A673 (cell line): ENCODE results near the gene DIP2B. TPM values are rescaled to one million over a fixed set of nuclear protein-coding genes. Genes with fewer than 3 reads are reported as not detected.
A peak's percentile ranks its signal among the peaks of the same experiment; 100 is the strongest.

Experiments
- BruUV-seq: library from RNA; stranded (reverse); fragments of 400-500 nt; replicated peaks from 2 replicates; lab custom pipeline; 2021; lab: Mats Ljungman, UMichigan
- CTCF ChIA-PET: fragments of 300-600 bp; sonication (Branson Sonifier 250); formaldehyde crosslinking; loops from one replicate; lab custom pipeline; 2022; ENCODE audit warnings: antibody characterized with exemption; lab: Charles Lee
- POLR2A ChIA-PET: fragments of 300-600 bp; sonication (Branson Sonifier 250); formaldehyde crosslinking; loops from one replicate; lab custom pipeline; 2022; ENCODE audit warnings: antibody characterized with exemption; ENCODE audit not compliant: low non-redundant PET; lab: Charles Lee
- DNase-seq: peaks from one replicate; pipeline ENCODE4 v3.0.0-alpha.2; 2015; ENCODE audit warnings: low spot score
- H3K27ac ChIP-seq: fragments of 200-600 bp; sonication (generic); 2 replicates; pipeline ENCODE4 v1.5.1; 2016; ENCODE audit warnings: mixed run types, low read depth, mild to moderate bottlenecking, mixed read lengths, antibody characterized with exemption, low read length; ENCODE audit not compliant: poor library complexity, severe bottlenecking
- H3K27me3 ChIP-seq: fragments of 200-600 bp; sonication (generic); replicated peaks from 2 replicates; pipeline ENCODE4 v1.6.1; 2017; ENCODE audit warnings: mixed run types, low read depth, mild to moderate bottlenecking, mixed read lengths, antibody characterized with exemption, low read length; ENCODE audit not compliant: insufficient read depth, poor library complexity
- H3K36me3 ChIP-seq: fragments of 200-600 bp; sonication (generic); 2 replicates; pipeline ENCODE4 v1.6.1; 2016; ENCODE audit warnings: mixed run types, mild to moderate bottlenecking, mixed read lengths, antibody characterized with exemption, low read length; ENCODE audit not compliant: insufficient read depth, poor library complexity, severe bottlenecking
- H3K4me1 ChIP-seq: fragments of 200-600 bp; sonication (generic); 2 replicates; pipeline ENCODE4 v1.6.1; 2017; ENCODE audit warnings: mixed run types, mild to moderate bottlenecking, mixed read lengths, antibody characterized with exemption, low read length; ENCODE audit not compliant: insufficient read depth, poor library complexity, severe bottlenecking
- H3K4me3 ChIP-seq: fragments of 200-600 bp; sonication (generic); 2 replicates; pipeline ENCODE4 v1.5.1; 2016; ENCODE audit warnings: low read depth, mixed run types, mild to moderate bottlenecking, mixed read lengths, low read length; ENCODE audit not compliant: poor library complexity, severe bottlenecking
- H3K9me3 ChIP-seq: fragments of 200-600 bp; sonication (generic); 2 replicates; pipeline ENCODE4 v1.6.1; 2016; ENCODE audit warnings: mixed run types, low read depth, mild to moderate bottlenecking, mixed read lengths, antibody characterized with exemption, low read length; ENCODE audit not compliant: poor library complexity, severe bottlenecking
- CTCF ChIP-seq: fragments of 300-800, 200-600 bp; sonication (generic); conservative IDR thresholded peaks from 2 replicates; pipeline ENCODE4 v1.5.1; 2017; ENCODE audit warnings: low read depth, mild to moderate bottlenecking, antibody characterized with exemption, low read length, moderate library complexity, mixed read lengths
- EZH2 ChIP-seq: fragments of 200-600 bp; sonication (generic); IDR thresholded peaks from 2 replicates; pipeline ENCODE4 v1.6.1; 2017; ENCODE audit warnings: borderline replicate concordance, low read depth, mild to moderate bottlenecking, mixed read lengths, antibody characterized with exemption, low read length; ENCODE audit not compliant: poor library complexity, severe bottlenecking
- intact Hi-C: fragments of 100-400 bp; cut with micrococcal nuclease; formaldehyde crosslinking; loops from one replicate; pipeline ENCODE4 v1.10.0; 2022; ENCODE audit not compliant: unreplicated experiment
- total RNA-seq: library from RNA; stranded (reverse); gene quantifications from 2 replicates; pipeline ENCODE4 v1.2.3, GENCODE V29; 2021

DIP2B gene
- total RNA-seq, 1 experiment from 2014 or later = 40.5 TPM

GRCh38 chr12:50612882-50613281 lies 108.1 kb downstream of the DIP2B start:
- intact Hi-C loops = no loop called here
- H3K27me3 ChIP-seq = no peaks in the 10 kb centered on the region
- peak overlapping the region; percentile 73 for H3K27ac ChIP-seq
- no peak for TF ChIP-seq CTCF
- TF ChIP-seq EZH2 = no peak
- DNase-seq = no peak
- H3K4me3 ChIP-seq = no peak overlapping the region
- POLR2A ChIA-PET = no interaction called here
- BruUV-seq = no TSS peak
- peaks cover 71% of the 10 kb centered on the region for H3K4me1 ChIP-seq
- CTCF ChIA-PET = no interaction called here
- H3K36me3 ChIP-seq = no peaks in the 10 kb centered on the region
- no peaks in the 10 kb centered on the region for H3K9me3 ChIP-seq

- Histone ChIP-seq H3K27me3 (no peaks in the 10 kb centered on the region), H3K36me3 (no peaks in the 10 kb centered on the region), H3K27ac (peak overlapping the region; percentile 73), H3K9me3 (no peaks in the 10 kb centered on the region), H3K4me3 (no peak overlapping the region), H3K4me1 (peaks cover 71% of the 10 kb centered on the region)
- DNase-seq = no peak
- TF ChIP-seq CTCF (no peak), EZH2 (no peak)
- BruUV-seq = no TSS peak
- CTCF ChIA-PET = no interaction called here
- POLR2A ChIA-PET = interaction anchor here (0.6 kb wide), 1 partner anchor 1482 kb away, joined by 4 read pairs; the partner anchor contains the start of gene TUBA1B
- intact Hi-C loops = no loop called here
These were observed 108.7 kb downstream of the DIP2B start for GRCh38 chr12:50613463-50613862.

GRCh38 chr12:50614167-50614759 lies 109.5 kb downstream of the DIP2B start:
- TF ChIP-seq CTCF = no peak
- no peak for TF ChIP-seq EZH2
- peak overlapping the region; percentile 73 for H3K27ac ChIP-seq
- peak; percentile 85 for DNase-seq
- BruUV-seq = no TSS peak
- no peak overlapping the region for H3K4me3 ChIP-seq
- H3K27me3 ChIP-seq = no peaks in the 10 kb centered on the region
- ChIA-PET CTCF (no interaction called here), POLR2A (no interaction called here)
- intact Hi-C loops = no loop called here
- H3K4me1 ChIP-seq = peaks cover 70% of the 10 kb centered on the region
- no peaks in the 10 kb centered on the region for H3K9me3 ChIP-seq
- no peaks in the 10 kb centered on the region for H3K36me3 ChIP-seq
